GM21381 (cell line): ENCODE measurements around the gene SEPTIN12.

Experiments
- ATAC-seq: cut with Tn5 transposase; IDR thresholded peaks from one replicate; pipeline ENCODE4 v1.9.1; 2021; ENCODE audit warnings: mild to moderate bottlenecking, moderate library complexity; ENCODE audit not compliant: unreplicated experiment

Gene SEPTIN12

GRCh38 chr16:4787627-4788482 is at the start of gene SEPTIN12:
Gene SEPTIN12, minus strand, starts transcription at chr16:4788345. Its CDS starts 700 bp downstream, at chr16:4787645.
- ATAC-seq = no peak

- ATAC-seq = no peak
Observed at GRCh38 chr16:4836727-4837126, 48.6 kb upstream of the SEPTIN12 start.

GRCh38 chr16:4833584-4833983 is 45.4 kb upstream of the SEPTIN12 start:
- ATAC-seq = no peak

GRCh38 chr16:4832698-4833343 is 44.7 kb upstream of the SEPTIN12 start:
- ATAC-seq = no peak

GRCh38 chr16:4831616-4832015 is 43.5 kb upstream of the SEPTIN12 start:
- no peak for ATAC-seq

- ATAC-seq = no peak
Observed at GRCh38 chr16:4830408-4830807, 42.3 kb upstream of the SEPTIN12 start.

GRCh38 chr16:4828567-4829321 is 40.6 kb upstream of the SEPTIN12 start:
- ATAC-seq = no peak

- ATAC-seq = no peak
Observed at GRCh38 chr16:4826980-4827379, 38.8 kb upstream of the SEPTIN12 start.

- no peak for ATAC-seq
Observed at GRCh38 chr16:4826526-4826925, 38.4 kb upstream of the SEPTIN12 start.

GRCh38 chr16:4825196-4825595 is 37.1 kb upstream of the SEPTIN12 start:
- ATAC-seq = no peak

GRCh38 chr16:4820652-4821051 is 32.5 kb upstream of the SEPTIN12 start:
- no peak for ATAC-seq

GRCh38 chr16:4814542-4815173 is 26.5 kb upstream of the SEPTIN12 start:
- ATAC-seq = no peak

- ATAC-seq = no peak
Observed at GRCh38 chr16:4814046-4814445, 25.9 kb upstream of the SEPTIN12 start.

GRCh38 chr16:4813251-4814003 is 25.3 kb upstream of the SEPTIN12 start:
- no peak for ATAC-seq

- ATAC-seq = no peak
Observed at GRCh38 chr16:4811773-4812172, 23.6 kb upstream of the SEPTIN12 start.

- ATAC-seq = no peak
Observed at GRCh38 chr16:4811242-4811641, 23.1 kb upstream of the SEPTIN12 start.

- no peak for ATAC-seq
Observed at GRCh38 chr16:4806280-4806679, 18.1 kb upstream of the SEPTIN12 start.

GRCh38 chr16:4805231-4805630 is 17.1 kb upstream of the SEPTIN12 start:
- ATAC-seq = no peak

- ATAC-seq = no peak
Observed at GRCh38 chr16:4803898-4804762, 16.0 kb upstream of the SEPTIN12 start.
